C4-2B (cell line): ENCODE measurements around the gene C1QTNF9B.

Experiments
- ZFX ChIP-seq: fragments of 450-650 bp; IDR thresholded peaks from 2 replicates; pipeline ENCODE4 v1.6.1; 2017
- TF ChIP-seq, protein P1 (sequence below): fragments of 450-650 bp; conservative IDR thresholded peaks from 2 replicates; pipeline ENCODE4 v1.5.1; 2017; ENCODE audit warnings: mild to moderate bottlenecking

DNA sequence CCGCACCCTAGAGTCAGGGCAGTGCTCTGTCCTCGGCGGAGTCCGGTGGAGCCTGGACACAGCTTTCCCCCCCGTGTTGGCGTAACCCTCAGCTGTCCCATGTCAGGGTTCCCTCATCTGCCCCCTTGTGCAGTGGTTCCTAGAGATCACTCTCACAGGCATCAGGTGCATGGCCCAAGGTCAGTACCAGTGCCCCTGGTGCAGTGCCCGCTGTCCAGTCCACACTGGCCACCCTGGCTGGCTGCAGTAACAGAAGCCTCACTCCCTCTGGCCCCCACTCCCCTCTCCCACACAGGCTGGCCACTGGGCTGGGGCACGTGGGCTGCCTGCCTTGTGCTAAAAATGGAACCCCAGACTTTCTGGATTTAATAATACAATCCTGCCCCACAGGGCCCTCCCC lies 49.6 kb upstream of the C1QTNF9B start:
- TF ChIP-seq, protein P1, sequence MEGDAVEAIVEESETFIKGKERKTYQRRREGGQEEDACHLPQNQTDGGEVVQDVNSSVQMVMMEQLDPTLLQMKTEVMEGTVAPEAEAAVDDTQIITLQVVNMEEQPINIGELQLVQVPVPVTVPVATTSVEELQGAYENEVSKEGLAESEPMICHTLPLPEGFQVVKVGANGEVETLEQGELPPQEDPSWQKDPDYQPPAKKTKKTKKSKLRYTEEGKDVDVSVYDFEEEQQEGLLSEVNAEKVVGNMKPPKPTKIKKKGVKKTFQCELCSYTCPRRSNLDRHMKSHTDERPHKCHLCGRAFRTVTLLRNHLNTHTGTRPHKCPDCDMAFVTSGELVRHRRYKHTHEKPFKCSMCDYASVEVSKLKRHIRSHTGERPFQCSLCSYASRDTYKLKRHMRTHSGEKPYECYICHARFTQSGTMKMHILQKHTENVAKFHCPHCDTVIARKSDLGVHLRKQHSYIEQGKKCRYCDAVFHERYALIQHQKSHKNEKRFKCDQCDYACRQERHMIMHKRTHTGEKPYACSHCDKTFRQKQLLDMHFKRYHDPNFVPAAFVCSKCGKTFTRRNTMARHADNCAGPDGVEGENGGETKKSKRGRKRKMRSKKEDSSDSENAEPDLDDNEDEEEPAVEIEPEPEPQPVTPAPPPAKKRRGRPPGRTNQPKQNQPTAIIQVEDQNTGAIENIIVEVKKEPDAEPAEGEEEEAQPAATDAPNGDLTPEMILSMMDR: no peak
- no peak for TF ChIP-seq ZFX
